Metanephros (tissue), 1 donor: ENCODE measurements around the gene HRK. TPM values are rescaled to one million over a fixed set of nuclear protein-coding genes. Genes with fewer than 3 reads are reported as not detected.

Experiments used
- total RNA-seq: library from RNA; depleted of rRNA; stranded (reverse); fragments of >200 nt; gene quantifications from one replicate; pipeline ENCODE4 v1.2.3, GENCODE V29; 2014

The HRK gene
- total RNA-seq: 0.29 TPM

DNA sequence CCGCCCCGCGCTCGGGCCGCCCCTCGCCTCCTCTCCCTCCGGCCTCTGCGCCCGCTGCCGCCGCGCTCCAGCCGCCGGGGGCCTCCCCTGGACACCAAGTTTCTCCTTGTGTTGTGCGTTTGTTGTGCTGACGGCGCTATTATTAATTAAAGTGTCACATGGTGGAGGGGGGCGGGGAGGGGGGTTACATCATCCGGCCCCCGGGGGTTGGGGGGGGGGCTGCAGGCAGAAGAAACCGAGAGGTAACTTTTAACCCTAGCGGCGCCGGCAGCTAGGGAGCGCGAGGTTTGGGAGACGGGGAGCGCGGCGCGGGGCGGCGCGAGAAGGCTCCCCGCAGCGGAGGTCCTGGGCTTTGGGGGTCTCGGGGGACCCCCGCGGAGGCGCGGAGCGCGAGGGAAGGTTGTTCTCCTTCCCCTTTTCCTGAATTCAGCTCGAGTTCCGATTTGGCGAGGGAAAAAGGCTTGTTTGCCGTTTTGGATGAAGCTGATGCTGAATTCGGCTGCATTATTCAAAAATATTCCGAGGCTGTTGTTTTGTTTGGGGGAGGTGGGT is at the start of gene HRK:
TSS of gene HRK (minus strand) at position 117 of the 552 bp plus-strand sequence. CDS start 134 bp downstream, outside the sequence.

DNA sequence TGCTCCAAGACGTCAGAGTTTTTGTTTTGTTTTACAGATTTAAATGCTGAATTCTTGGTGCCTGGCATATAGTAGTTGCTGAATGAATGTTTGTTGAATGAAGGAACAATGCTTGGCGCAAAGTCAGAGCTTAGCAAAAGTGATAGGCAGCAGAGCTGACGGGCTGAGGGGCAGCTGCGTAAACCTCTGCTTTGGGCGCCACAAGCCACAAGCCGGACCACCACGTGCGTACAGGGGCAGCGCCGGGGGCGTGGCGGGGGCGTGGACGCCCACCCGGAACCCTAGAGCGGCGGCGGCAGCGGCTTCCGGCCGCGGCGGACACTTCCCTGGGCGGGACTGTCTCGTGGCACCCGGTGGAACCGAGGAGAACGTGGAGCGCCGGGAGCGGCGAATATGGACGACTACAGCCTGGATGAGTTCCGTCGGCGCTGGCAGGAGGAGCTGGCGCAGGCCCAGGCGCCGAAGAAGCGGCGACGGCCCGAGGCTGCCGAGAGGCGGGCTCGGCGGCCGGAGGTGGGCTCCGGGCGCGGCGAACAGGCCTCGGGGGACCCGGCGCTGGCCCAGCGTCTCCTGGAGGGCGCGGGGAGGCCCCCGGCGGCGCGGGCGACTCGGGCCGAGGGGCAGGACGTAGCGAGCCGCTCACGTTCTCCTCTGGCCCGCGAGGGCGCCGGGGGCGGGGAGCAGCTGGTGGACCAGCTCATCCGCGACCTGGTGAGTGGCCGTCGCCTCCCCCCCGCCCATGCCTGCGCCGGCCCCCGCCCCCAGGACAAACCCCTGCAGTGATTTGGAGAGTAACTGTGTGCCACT is 29.6 kb upstream of the HRK start, which contains the start of gene FBXW8:
TSS of gene FBXW8 (plus strand) at position 306 of the 807 bp plus-strand sequence. CDS start at position 394, 88 bp downstream.

Other genes starting within 250 kb of the HRK start
- 92.5 TPM for gene SPRING1, start 143.4 kb downstream of the HRK start, total RNA-seq
- 7.4 TPM for gene RNFT2, start 143.1 kb downstream of the HRK start, total RNA-seq
- gene FBXW8, start 29.5 kb upstream of the HRK start, total RNA-seq: 17.9 TPM
- gene TESC, start 218.0 kb upstream of the HRK start, total RNA-seq: 17.6 TPM